Thyroid gland (tissue), 4 donors: ENCODE results near the gene KIAA1191.

Experiments
- POLR2A ChIP-seq, 2 donors: fragments of 450-650 bp; IDR thresholded peaks; one replicate each; pipeline ENCODE4 v1.6.1; 2017; ENCODE audit warnings: antibody characterized with exemption in 2 of 2, mild to moderate bottlenecking in 2 of 2, moderate library complexity in 1 of 2
- TF ChIP-seq, protein P1 (sequence below), 6 experiments: fragments of 200-600 bp in 3 of 6; fragments of 450-650 bp in 3 of 6; sonication (generic) in 3 of 6; IDR thresholded peaks; one replicate each; pipeline ENCODE4 v1.5.1; 2016 to 2019; ENCODE audit warnings: antibody characterized with exemption in 6 of 6, mild to moderate bottlenecking in 2 of 6, inconsistent platforms in 1 of 6, moderate library complexity in 1 of 6

GRCh38 chr5:176396330-176396729 is 34.8 kb upstream of the KIAA1191 start:
- TF ChIP-seq, protein P1, sequence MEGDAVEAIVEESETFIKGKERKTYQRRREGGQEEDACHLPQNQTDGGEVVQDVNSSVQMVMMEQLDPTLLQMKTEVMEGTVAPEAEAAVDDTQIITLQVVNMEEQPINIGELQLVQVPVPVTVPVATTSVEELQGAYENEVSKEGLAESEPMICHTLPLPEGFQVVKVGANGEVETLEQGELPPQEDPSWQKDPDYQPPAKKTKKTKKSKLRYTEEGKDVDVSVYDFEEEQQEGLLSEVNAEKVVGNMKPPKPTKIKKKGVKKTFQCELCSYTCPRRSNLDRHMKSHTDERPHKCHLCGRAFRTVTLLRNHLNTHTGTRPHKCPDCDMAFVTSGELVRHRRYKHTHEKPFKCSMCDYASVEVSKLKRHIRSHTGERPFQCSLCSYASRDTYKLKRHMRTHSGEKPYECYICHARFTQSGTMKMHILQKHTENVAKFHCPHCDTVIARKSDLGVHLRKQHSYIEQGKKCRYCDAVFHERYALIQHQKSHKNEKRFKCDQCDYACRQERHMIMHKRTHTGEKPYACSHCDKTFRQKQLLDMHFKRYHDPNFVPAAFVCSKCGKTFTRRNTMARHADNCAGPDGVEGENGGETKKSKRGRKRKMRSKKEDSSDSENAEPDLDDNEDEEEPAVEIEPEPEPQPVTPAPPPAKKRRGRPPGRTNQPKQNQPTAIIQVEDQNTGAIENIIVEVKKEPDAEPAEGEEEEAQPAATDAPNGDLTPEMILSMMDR (IDR thresholded peaks at IDR 0.05): no peak
- TF ChIP-seq POLR2A (IDR thresholded peaks at IDR 0.05): no peak
